Measurements from ENCODE around the gene MLKL. TPM values are rescaled to one million over a fixed set of nuclear protein-coding genes. Genes with fewer than 3 reads are reported as not detected.

Gene MLKL
- total RNA-seq, 4 donors from 2014 or later: 6.0 to 12.0 (median 9.9) TPM

DNA sequence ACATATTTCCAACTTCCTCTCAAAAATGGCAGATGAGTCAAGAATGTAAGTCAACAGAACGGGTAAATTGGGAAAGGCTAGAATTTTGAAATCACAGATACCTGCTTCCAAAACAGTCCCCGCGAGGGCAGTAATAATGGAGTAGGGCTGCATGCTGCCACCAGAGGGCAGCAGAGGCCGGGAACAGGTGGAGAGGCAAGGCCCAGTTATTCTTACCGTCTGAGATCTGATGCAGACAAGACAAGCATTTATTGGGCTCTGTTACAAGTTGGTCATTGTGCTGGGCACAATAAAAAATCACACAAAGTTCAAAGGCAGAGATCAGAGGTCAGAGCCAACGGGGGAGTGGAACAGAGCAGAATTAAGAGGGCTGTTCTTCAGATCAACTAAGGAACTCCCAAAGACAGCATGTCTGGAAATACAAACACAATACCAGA lies 8.8 kb upstream of the MLKL start:
- Histone ChIP-seq H3K4me1 (no peaks in the 10 kb centered on the region), H3K27me3 (no peaks in the 10 kb centered on the region), H3K4me3 (replicated peaks in 1 of 3) (no peak overlapping the region), H3K9me3 (no peaks in the 10 kb centered on the region), H3K36me3 (no peaks in the 10 kb centered on the region), H3K27ac (no peak overlapping the region)
- peak; percentile 74 to 88 for DNase-seq
- TF ChIP-seq POLR2A (IDR thresholded peaks at IDR 0.05): no peak
- TF ChIP-seq, protein P1, sequence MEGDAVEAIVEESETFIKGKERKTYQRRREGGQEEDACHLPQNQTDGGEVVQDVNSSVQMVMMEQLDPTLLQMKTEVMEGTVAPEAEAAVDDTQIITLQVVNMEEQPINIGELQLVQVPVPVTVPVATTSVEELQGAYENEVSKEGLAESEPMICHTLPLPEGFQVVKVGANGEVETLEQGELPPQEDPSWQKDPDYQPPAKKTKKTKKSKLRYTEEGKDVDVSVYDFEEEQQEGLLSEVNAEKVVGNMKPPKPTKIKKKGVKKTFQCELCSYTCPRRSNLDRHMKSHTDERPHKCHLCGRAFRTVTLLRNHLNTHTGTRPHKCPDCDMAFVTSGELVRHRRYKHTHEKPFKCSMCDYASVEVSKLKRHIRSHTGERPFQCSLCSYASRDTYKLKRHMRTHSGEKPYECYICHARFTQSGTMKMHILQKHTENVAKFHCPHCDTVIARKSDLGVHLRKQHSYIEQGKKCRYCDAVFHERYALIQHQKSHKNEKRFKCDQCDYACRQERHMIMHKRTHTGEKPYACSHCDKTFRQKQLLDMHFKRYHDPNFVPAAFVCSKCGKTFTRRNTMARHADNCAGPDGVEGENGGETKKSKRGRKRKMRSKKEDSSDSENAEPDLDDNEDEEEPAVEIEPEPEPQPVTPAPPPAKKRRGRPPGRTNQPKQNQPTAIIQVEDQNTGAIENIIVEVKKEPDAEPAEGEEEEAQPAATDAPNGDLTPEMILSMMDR (IDR thresholded peaks at IDR 0.05): peak; percentile 89 to 96 (median 92)
- intact Hi-C loops (cut with DNase I): loop anchor here (5.0 to 10.0 kb wide), 2 partner anchors 153 to 405 kb away; partner anchors contain the start of gene LDHD
- 0 to 1% methylated on average over 6 of the region's 6 CpGs for WGBS, 2 donors

DNA sequence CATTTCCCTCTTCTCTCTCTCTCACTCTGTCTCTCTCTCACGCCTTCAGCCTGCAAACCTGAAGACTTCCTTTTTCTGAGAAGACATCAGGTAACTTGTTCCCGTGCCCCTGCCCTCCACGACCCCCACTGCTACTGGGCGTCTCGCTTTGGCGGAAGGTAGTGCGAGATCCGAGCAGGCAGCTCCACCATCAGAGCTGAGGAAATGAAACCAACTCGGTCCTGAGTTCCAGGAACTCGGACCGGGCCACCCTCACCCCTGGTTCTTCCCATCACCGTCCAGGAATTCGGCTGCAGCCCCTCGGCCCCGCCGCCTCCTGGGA lies 585 bp downstream of the MLKL start:
- H3K36me3 ChIP-seq: no peaks in the 10 kb centered on the region
- intact Hi-C loops (cut with DNase I): loop anchor here (10.0 kb wide), 1 partner anchor 415 kb away; the partner anchor contains the start of gene LDHD
- H3K4me1 ChIP-seq: peaks cover 0 to 5% of the 10 kb centered on the region in 2 donors
- no peak for TF ChIP-seq POLR2A (IDR thresholded peaks at IDR 0.05)
- TF ChIP-seq, protein P1 (IDR thresholded peaks at IDR 0.05): no peak
- peak overlapping the region; percentile 11 to 73 (median 35) for H3K4me3 ChIP-seq (replicated peaks in 1 of 3)
- H3K27ac ChIP-seq: peak overlapping the region; percentile 48 to 88 (median 76)
- H3K9me3 ChIP-seq: no peaks in the 10 kb centered on the region
- no peaks in the 10 kb centered on the region for H3K27me3 ChIP-seq
- DNase-seq: no peak
- 3 to 14% methylated on average over 11 to 14 of the region's 16 CpGs for WGBS, 2 donors

DNA sequence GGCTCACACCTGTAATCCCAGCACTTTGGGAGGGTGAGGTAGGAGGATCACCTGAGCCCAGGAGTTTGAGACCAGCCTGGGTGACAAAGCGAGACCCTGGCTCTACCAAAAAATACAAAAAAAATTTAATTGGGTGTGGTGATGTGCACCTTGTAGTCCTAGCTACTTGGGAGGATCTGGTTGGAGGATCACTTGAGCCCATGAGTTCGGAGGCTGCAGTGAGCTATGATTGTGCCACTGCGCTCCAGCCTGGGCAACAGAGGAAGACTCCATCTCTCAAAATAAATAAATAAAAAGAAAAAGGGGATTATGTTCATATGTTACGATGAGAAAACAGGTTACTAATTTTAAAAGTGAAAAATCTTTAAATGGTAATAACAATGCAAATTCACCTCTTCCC lies 996 bp downstream of the MLKL start:
- Histone ChIP-seq H3K27me3 (no peaks in the 10 kb centered on the region), H3K36me3 (no peaks in the 10 kb centered on the region), H3K27ac (peak overlapping the region in 1 of 3 donors; percentile 88), H3K4me3 (replicated peaks in 1 of 3) (no peak overlapping the region), H3K9me3 (no peaks in the 10 kb centered on the region), H3K4me1 (peaks cover 0 to 5% of the 10 kb centered on the region in 2 donors)
- 75 to 83% methylated on average over 4 of the region's 4 CpGs for WGBS, 2 donors
- intact Hi-C loops (cut with DNase I): loop anchor here (10.0 kb wide), 1 partner anchor 415 kb away; the partner anchor contains the start of gene LDHD
- TF ChIP-seq, protein P1 (IDR thresholded peaks at IDR 0.05): no peak
- no peak for TF ChIP-seq POLR2A (IDR thresholded peaks at IDR 0.05)
- DNase-seq: no peak

DNA sequence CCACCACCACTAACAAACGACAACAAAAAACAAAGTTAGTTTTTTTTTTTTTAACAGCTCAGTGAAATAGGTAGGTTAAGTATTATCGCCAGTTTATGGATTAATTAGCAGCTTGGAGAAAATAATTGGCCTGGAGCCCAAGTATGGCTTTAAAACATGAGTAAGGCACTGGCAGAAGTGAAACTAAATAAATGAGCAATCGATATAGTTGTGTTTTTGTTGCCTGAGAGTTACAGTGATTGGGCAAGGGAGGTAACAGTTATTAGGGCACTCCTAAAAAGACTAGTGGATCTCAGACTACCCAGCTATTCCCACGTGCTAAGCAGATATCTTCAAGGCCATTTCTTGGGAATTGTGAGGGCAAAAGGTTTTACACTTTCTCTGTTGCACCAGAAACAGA lies 2.4 kb downstream of the MLKL start:
- H3K4me1 ChIP-seq: peaks cover 0 to 5% of the 10 kb centered on the region in 2 donors
- H3K9me3 ChIP-seq: no peaks in the 10 kb centered on the region
- H3K27ac ChIP-seq: no peak overlapping the region
- no peaks in the 10 kb centered on the region for H3K36me3 ChIP-seq
- TF ChIP-seq, protein P1 (IDR thresholded peaks at IDR 0.05): no peak
- no peak for TF ChIP-seq POLR2A (IDR thresholded peaks at IDR 0.05)
- intact Hi-C loops (cut with DNase I): no loop called here
- H3K4me3 ChIP-seq (replicated peaks in 1 of 3): no peak overlapping the region
- no peaks in the 10 kb centered on the region for H3K27me3 ChIP-seq
- WGBS, 2 donors: 67 to 75% methylated on average over 4 of the region's 4 CpGs
- DNase-seq: no peak

DNA sequence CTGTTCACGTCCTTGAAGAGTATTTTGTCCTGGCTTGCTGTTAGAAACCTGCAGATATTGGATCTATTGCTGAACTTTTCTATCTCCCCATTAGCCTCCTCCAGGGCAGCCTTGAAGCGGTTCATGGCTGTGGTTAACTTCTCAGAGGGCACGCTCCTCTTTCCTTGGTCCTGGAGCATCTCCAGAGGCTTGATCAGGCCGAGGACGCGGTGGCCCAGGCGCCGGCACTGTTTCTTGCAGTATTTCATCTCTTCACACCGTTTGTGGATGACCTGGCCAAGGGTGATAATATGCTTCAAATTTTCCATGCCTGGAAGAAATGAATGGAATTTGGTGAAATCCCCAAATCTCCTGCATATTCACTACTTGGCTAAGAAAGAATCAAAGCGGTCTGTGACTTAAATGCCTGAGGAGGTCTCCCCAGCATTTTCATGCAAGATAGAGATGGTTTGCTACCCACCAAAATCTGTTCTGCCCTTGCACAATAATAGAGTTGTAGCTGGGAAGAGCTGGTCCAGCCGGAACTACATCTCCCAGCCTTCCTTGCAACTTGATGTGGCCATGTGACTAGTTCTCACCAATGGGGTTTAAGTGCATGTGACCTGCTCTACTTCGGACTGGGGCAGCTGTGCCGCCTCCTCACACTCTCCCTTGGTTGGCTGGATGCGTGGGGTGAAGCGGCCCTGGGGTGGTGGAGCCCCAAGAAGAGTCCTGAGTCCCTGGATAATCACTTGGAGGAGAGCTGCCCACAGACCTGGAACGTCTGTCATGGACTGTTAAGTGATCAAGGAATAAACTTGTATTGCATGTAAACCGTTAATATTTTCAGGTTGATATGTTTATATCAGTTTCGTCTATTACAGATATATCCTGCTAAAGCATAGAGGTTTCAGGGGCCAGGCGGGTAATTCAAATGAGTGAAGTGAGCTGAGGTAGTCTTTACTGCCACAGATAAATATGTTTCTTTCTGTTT lies 4.9 kb downstream of the MLKL start:
- Histone ChIP-seq H3K4me3 (replicated peaks in 1 of 3) (peak overlapping the region in 2 of 3 donors; percentile 18 to 23), H3K27me3 (no peaks in the 10 kb centered on the region), H3K4me1 (no peaks in the 10 kb centered on the region), H3K36me3 (no peaks in the 10 kb centered on the region), H3K27ac (no peak overlapping the region), H3K9me3 (no peaks in the 10 kb centered on the region)
- TF ChIP-seq, protein P1 (IDR thresholded peaks at IDR 0.05): no peak
- TF ChIP-seq POLR2A (IDR thresholded peaks at IDR 0.05): peak in 1 of 2 donors; percentile 53
- intact Hi-C loops (cut with DNase I): no loop called here
- WGBS, 2 donors: 50 to 60% methylated on average over 19 of the region's 19 CpGs
- peak; percentile 73 to 77 for DNase-seq
